GM23248 (cell line): ENCODE data around the gene MITF. TPM values are rescaled to one million over a fixed set of nuclear protein-coding genes. Genes with fewer than 3 reads are reported as not detected.

Experiments used
- DNase-seq: peaks from one replicate; pipeline ENCODE4 v3.0.0-alpha.2; 2015
- H2AFZ ChIP-seq: fragments of 200-600 bp; sonication (generic); 2 replicates; pipeline ENCODE4 v1.6.1; 2016; ENCODE audit warnings: antibody characterized with exemption
- H3F3A ChIP-seq: fragments of 200-600 bp; sonication (generic); 2 replicates; pipeline ENCODE4 v1.6.1; 2016; ENCODE audit warnings: mild to moderate bottlenecking, antibody characterized with exemption, mixed run types; ENCODE audit not compliant: insufficient read depth
- H3K27ac ChIP-seq: fragments of 200-600 bp; sonication (generic); 2 replicates; pipeline ENCODE4 v1.5.1; 2016; ENCODE audit warnings: mild to moderate bottlenecking
- H3K27me3 ChIP-seq: fragments of 200-600 bp; sonication (generic); replicated peaks from 2 replicates; pipeline ENCODE4 v1.6.1; 2016; ENCODE audit warnings: mild to moderate bottlenecking; ENCODE audit not compliant: insufficient read depth
- H3K36me3 ChIP-seq: fragments of 200-600 bp; sonication (generic); 2 replicates; pipeline ENCODE4 v1.6.1; 2016; ENCODE audit warnings: low read depth, mild to moderate bottlenecking
- H3K4me1 ChIP-seq: fragments of 200-600 bp; sonication (generic); 2 replicates; pipeline ENCODE4 v1.6.1; 2016; ENCODE audit warnings: mild to moderate bottlenecking; ENCODE audit not compliant: insufficient read depth
- H3K4me2 ChIP-seq: fragments of 200-600 bp; sonication (generic); one replicate; pipeline ENCODE4 v1.6.1; 2016; ENCODE audit warnings: mild to moderate bottlenecking; ENCODE audit not compliant: unreplicated experiment
- H3K4me3 ChIP-seq: fragments of 200-600 bp; sonication (generic); 2 replicates; pipeline ENCODE4 v1.5.1; 2016; ENCODE audit warnings: mild to moderate bottlenecking
- H3K79me2 ChIP-seq: fragments of 200-600 bp; sonication (generic); 2 replicates; pipeline ENCODE4 v1.6.1; 2016; ENCODE audit warnings: mild to moderate bottlenecking; ENCODE audit not compliant: insufficient read depth
- H3K9ac ChIP-seq: fragments of 200-600 bp; sonication (generic); 2 replicates; pipeline ENCODE4 v1.6.1; 2016; ENCODE audit warnings: mild to moderate bottlenecking
- H3K9me2 ChIP-seq: fragments of 200-600 bp; sonication (generic); 2 replicates; pipeline ENCODE4 v1.6.1; 2016; ENCODE audit warnings: mixed run types, mild to moderate bottlenecking, moderate library complexity; ENCODE audit not compliant: insufficient read depth
- H3K9me3 ChIP-seq: fragments of 200-600 bp; sonication (generic); one replicate; pipeline ENCODE4 v1.6.1; 2017; ENCODE audit warnings: low read depth
- H4K20me1 ChIP-seq: fragments of 200-600 bp; sonication (generic); 2 replicates; pipeline ENCODE4 v1.6.0; 2016; ENCODE audit not compliant: insufficient read depth
- EZH2 ChIP-seq: fragments of 200-600 bp; sonication (generic); IDR thresholded peaks from 2 replicates; pipeline ENCODE4 v1.6.1; 2018; ENCODE audit warnings: antibody characterized with exemption, mild to moderate bottlenecking; ENCODE audit not compliant: insufficient read depth, poor library complexity, severe bottlenecking
- EZH2phosphoT487 ChIP-seq: fragments of 200-600 bp; sonication (generic); IDR thresholded peaks from 2 replicates; pipeline ENCODE4 v1.6.1; 2018; ENCODE audit warnings: antibody characterized with exemption, moderate library complexity, mild to moderate bottlenecking, low read depth; ENCODE audit not compliant: insufficient read depth
- WGBS, 2 experiments: methylation state at CpG; one replicate each; pipeline ENCODE4 v1.1.6; 2015 to 2017; ENCODE audit warnings: low lambda C conversion rate in 2 of 2, low coverage in 1 of 2; ENCODE audit errors: missing lambda C conversion rate in 2 of 2; 5-methylcytosine and 5-hydroxymethylcytosine counted together
- in situ Hi-C: fragments of 300-500 bp; cut with MboI; formaldehyde crosslinking; loops from 2 replicates; pipeline ENCODE4 v1.15.0; 2020
- polyA plus RNA-seq: library from polyadenylated mRNA; unstranded; fragments of >200 nt; fragmentation: Nextera tagmentation; extraction: Ambion mirVana; gene quantifications from 2 replicates; pipeline ENCODE4 v1.2.1, GENCODE V29; 2016
- total RNA-seq: library from RNA; depleted of rRNA; stranded (reverse); fragments of >200 nt; shearing (Covaris generic); gene quantifications from 2 replicates; pipeline ENCODE4 v1.2.3, GENCODE V29; 2014

Gene MITF
- total and polyA plus RNA-seq, 2 experiments from 2014 or later = 0.86 to 2.0 TPM

GRCh38 chr3:69806735-69807438, 67.6 kb downstream of the MITF start:
- Histone ChIP-seq H3K4me2 (peak overlapping the region; percentile 24), H3K9me3 (no peaks in the 10 kb centered on the region), H3K9me2 (no peaks in the 10 kb centered on the region), H3F3A (no peaks in the 10 kb centered on the region; the same call in 1 of the 2 replicates), H3K27me3 (peaks cover 47% of the 10 kb centered on the region), H3K9ac (no peak overlapping the region), H3K4me3 (no peak overlapping the region), H3K27ac (no peak overlapping the region), H4K20me1 (no peaks in the 10 kb centered on the region), H3K79me2 (no peaks in the 10 kb centered on the region), H3K36me3 (no peaks in the 10 kb centered on the region), H3K4me1 (peaks cover 10% of the 10 kb centered on the region), H2AFZ (no peak overlapping the region)
- TF ChIP-seq EZH2phosphoT487 (peak; percentile 94), EZH2 (no peak)
- DNase-seq = peak; percentile 83
- in situ Hi-C loops = no loop called here
- WGBS, 2 experiments = 0% methylated on average over 1 of the region's 1 CpG

GRCh38 chr3:69807674-69808073, 68.4 kb downstream of the MITF start:
- 97 to 100% methylated on average over 1 of the region's 1 CpG for WGBS, 2 experiments
- H3K4me2 ChIP-seq = no peak overlapping the region
- no peak overlapping the region for H3K27ac ChIP-seq

GRCh38 chr3:69809076-69809835, 70.0 kb downstream of the MITF start:
- Histone ChIP-seq H3F3A (no peaks in the 10 kb centered on the region; the same call in 1 of the 2 replicates), H4K20me1 (no peaks in the 10 kb centered on the region), H2AFZ (no peak overlapping the region), H3K9me2 (no peaks in the 10 kb centered on the region), H3K4me1 (peaks cover 10% of the 10 kb centered on the region), H3K27ac (no peak overlapping the region), H3K4me2 (no peak overlapping the region), H3K9ac (no peak overlapping the region), H3K36me3 (no peaks in the 10 kb centered on the region), H3K79me2 (no peaks in the 10 kb centered on the region), H3K4me3 (no peak overlapping the region), H3K9me3 (no peaks in the 10 kb centered on the region), H3K27me3 (peaks cover 57% of the 10 kb centered on the region)
- TF ChIP-seq EZH2phosphoT487 = no peak
- TF ChIP-seq EZH2 = no peak
- DNase-seq = no peak
- in situ Hi-C loops = no loop called here
- 96 to 97% methylated on average over 1 of the region's 1 CpG for WGBS, 2 experiments

More at GRCh38 chr3:69807674-69808073, 68.4 kb downstream of the MITF start:
- Histone ChIP-seq H3K4me1 (peaks cover 10% of the 10 kb centered on the region), H3K9me2 (no peaks in the 10 kb centered on the region), H2AFZ (no peak overlapping the region), H3K36me3 (no peaks in the 10 kb centered on the region), H3K9me3 (no peaks in the 10 kb centered on the region), H3K9ac (no peak overlapping the region), H4K20me1 (no peaks in the 10 kb centered on the region), H3K79me2 (no peaks in the 10 kb centered on the region), H3F3A (no peaks in the 10 kb centered on the region; the same call in 1 of the 2 replicates), H3K27me3 (peaks cover 55% of the 10 kb centered on the region), H3K4me3 (no peak overlapping the region)
- in situ Hi-C loops = no loop called here
- no peak for TF ChIP-seq EZH2phosphoT487
- no peak for TF ChIP-seq EZH2
- DNase-seq = no peak

- H3K4me1 ChIP-seq = peaks cover 7% of the 10 kb centered on the region
- no peak overlapping the region for H3K9ac ChIP-seq
- H3K9me2 ChIP-seq = no peaks in the 10 kb centered on the region
- no peak overlapping the region for H3K4me2 ChIP-seq
- no peaks in the 10 kb centered on the region for H3K9me3 ChIP-seq
- no peaks in the 10 kb centered on the region for H3K36me3 ChIP-seq
- no peaks in the 10 kb centered on the region for H3K79me2 ChIP-seq
- DNase-seq = no peak
- in situ Hi-C loops = no loop called here
- no peaks in the 10 kb centered on the region; the same call in 1 of the 2 replicates for H3F3A ChIP-seq
- H3K27me3 ChIP-seq = peaks cover 64% of the 10 kb centered on the region
- H3K4me3 ChIP-seq = no peak overlapping the region
- 81 to 86% methylated on average over 4 of the region's 4 CpGs for WGBS, 2 experiments
- no peak overlapping the region for H3K27ac ChIP-seq
- H4K20me1 ChIP-seq = no peaks in the 10 kb centered on the region
- TF ChIP-seq EZH2phosphoT487 = no peak
- no peak for TF ChIP-seq EZH2
- no peak overlapping the region for H2AFZ ChIP-seq
These were observed 72.5 kb downstream of the MITF start for GRCh38 chr3:69811452-69812401.
